GM19463 (cell line): Measurements from ENCODE around the gene PNPO.
A peak's percentile ranks its signal among the peaks of the same experiment; 100 is the strongest.
"Not testable (repeated sequence)": the region's sequence is repeated elsewhere in the genome, so short reads cannot be mapped to it uniquely, and the experiment has no call there.

Source experiments
- ATAC-seq: cut with Tn5 transposase; IDR thresholded peaks from one replicate; pipeline ENCODE4 v1.9.1; 2021; ENCODE audit warnings: mild to moderate bottlenecking, moderate library complexity; ENCODE audit not compliant: unreplicated experiment

PNPO gene

GRCh38 chr17:47970725-47971499 lies 29.5 kb downstream of the PNPO start, which contains the start of gene CDK5RAP3:
Gene CDK5RAP3, plus strand, starts transcription at chr17:47971113. Its CDS starts 34 bp downstream, at chr17:47971147.
- peak; percentile 96 for ATAC-seq

- no peak for ATAC-seq
These were observed 32.2 kb downstream of the PNPO start for GRCh38 chr17:47973541-47973940.

- ATAC-seq = no peak
These were observed 33.9 kb downstream of the PNPO start for GRCh38 chr17:47975189-47975822.

- ATAC-seq = no peak
These were observed 34.4 kb downstream of the PNPO start for GRCh38 chr17:47975823-47976205.

GRCh38 chr17:47978324-47978723 lies 37.0 kb downstream of the PNPO start:
- no peak for ATAC-seq

GRCh38 chr17:47980541-47980940 lies 39.2 kb downstream of the PNPO start:
- ATAC-seq = no peak

GRCh38 chr17:47981462-47981861 lies 40.1 kb downstream of the PNPO start:
- no peak for ATAC-seq

- no peak for ATAC-seq
These were observed 40.8 kb downstream of the PNPO start for GRCh38 chr17:47982091-47982617.

GRCh38 chr17:47982645-47983390 lies 41.4 kb downstream of the PNPO start:
- ATAC-seq = no peak

GRCh38 chr17:47983492-47984223 lies 42.3 kb downstream of the PNPO start:
- ATAC-seq = no peak

- ATAC-seq = no peak
These were observed 45.1 kb downstream of the PNPO start for GRCh38 chr17:47986520-47986919.

GRCh38 chr17:47987240-47987835 lies 46.0 kb downstream of the PNPO start:
- ATAC-seq = no peak

GRCh38 chr17:47988445-47988844 lies 47.1 kb downstream of the PNPO start:
- ATAC-seq = not testable (repeated sequence)

- no peak for ATAC-seq
These were observed 47.8 kb downstream of the PNPO start for GRCh38 chr17:47989159-47989558.

- ATAC-seq = no peak
These were observed 48.3 kb downstream of the PNPO start for GRCh38 chr17:47989700-47990099.

- ATAC-seq = no peak
These were observed 49.8 kb downstream of the PNPO start for GRCh38 chr17:47990962-47991731.

- no peak for ATAC-seq
These were observed 50.8 kb downstream of the PNPO start for GRCh38 chr17:47992216-47992615.

- ATAC-seq = no peak
These were observed 51.7 kb downstream of the PNPO start for GRCh38 chr17:47993031-47993564.

- no peak for ATAC-seq
These were observed 52.6 kb downstream of the PNPO start for GRCh38 chr17:47993964-47994363.
